ENCODE results near the gene TCTA.

TCTA gene

GRCh38 chr3:49410846-49411534 is 1.2 kb upstream of the TCTA start:
- no peak for DNase-seq

GRCh38 chr3:49411535-49411967 is 672 bp upstream of the TCTA start:
- DNase-seq = peak; percentile 65

GRCh38 chr3:49412632-49413337 is 562 bp downstream of the TCTA start:
- DNase-seq = no peak

GRCh38 chr3:49413338-49413734 is 1.1 kb downstream of the TCTA start:
- no peak for DNase-seq

- DNase-seq = no peak
Observed at GRCh38 chr3:49414753-49415152, 2.5 kb downstream of the TCTA start.

GRCh38 chr3:49415931-49416601 is 3.8 kb downstream of the TCTA start:
- DNase-seq = peak; percentile 69

GRCh38 chr3:49416867-49417266 is 4.6 kb downstream of the TCTA start:
- DNase-seq = no peak

GRCh38 chr3:49417516-49418120 is 5.4 kb downstream of the TCTA start:
- DNase-seq = no peak

GRCh38 chr3:49421890-49422378 is 9.7 kb downstream of the TCTA start:
- no peak for DNase-seq

GRCh38 chr3:49422379-49423248 is 10.4 kb downstream of the TCTA start, which contains the start of gene AMT:
TSS of gene AMT (minus strand) at chr3:49422473. CDS start at chr3:49422450, 23 bp downstream.
- DNase-seq = no peak

GRCh38 chr3:49424816-49425215 is 12.6 kb downstream of the TCTA start:
- DNase-seq = no peak

GRCh38 chr3:49427586-49427985 is 15.4 kb downstream of the TCTA start:
- DNase-seq = no peak

GRCh38 chr3:49428752-49429080 is 16.5 kb downstream of the TCTA start:
- DNase-seq = no peak

- no peak for DNase-seq
Observed at GRCh38 chr3:49434731-49435130, 22.5 kb downstream of the TCTA start.

- DNase-seq = no peak
Observed at GRCh38 chr3:49445391-49445790, 33.2 kb downstream of the TCTA start.

GRCh38 chr3:49453621-49454020 is 41.4 kb downstream of the TCTA start:
- no peak for DNase-seq

GRCh38 chr3:49454458-49454857 is 42.2 kb downstream of the TCTA start:
- no peak for DNase-seq

GRCh38 chr3:49454898-49455681 is 42.9 kb downstream of the TCTA start:
- no peak for DNase-seq

- DNase-seq = no peak
Observed at GRCh38 chr3:49456466-49456865, 44.2 kb downstream of the TCTA start.

GRCh38 chr3:49460188-49460890 is 48.1 kb downstream of the TCTA start:
- DNase-seq = no peak

GRCh38 chr3:49460956-49461355 is 48.7 kb downstream of the TCTA start:
- no peak for DNase-seq

All from stimulated activated CD8-positive, alpha-beta memory T cell treated with anti-CD3 and anti-CD28 coated beads, Interleukin-4, amount 100 ng/mL, for 48 hours (primary cell).